Testis (tissue), 3 donors: ENCODE measurements around the gene TPM2. TPM values are rescaled to one million over a fixed set of nuclear protein-coding genes. Genes with fewer than 3 reads are reported as not detected.

Experiments
- DNase-seq: peaks from one replicate; pipeline ENCODE4 v3.0.0-alpha.2; 2019
- H3K27ac ChIP-seq, 2 donors: fragments of 200-600 bp; sonication (generic); one replicate each; pipeline ENCODE4 v1.5.1; 2019
- H3K27me3 ChIP-seq: fragments of 200-600 bp; sonication (generic); one replicate; pipeline ENCODE4 v1.5.1; 2019
- H3K36me3 ChIP-seq: fragments of 200-600 bp; sonication (generic); one replicate; pipeline ENCODE4 v1.5.1; 2017; ENCODE audit warnings: low read depth; ENCODE audit errors: missing control alignments
- H3K4me1 ChIP-seq: fragments of 200-600 bp; sonication (generic); one replicate; pipeline ENCODE4 v1.5.1; 2019
- H3K4me3 ChIP-seq, 2 donors: fragments of 200-600 bp; sonication (generic); one replicate each; pipeline ENCODE4 v1.5.1; 2017 to 2019
- H3K9me3 ChIP-seq: fragments of 200-600 bp; sonication (generic); one replicate; pipeline ENCODE4 v1.5.1; 2017
- POLR2A ChIP-seq: fragments of 450-650 bp; IDR thresholded peaks from one replicate; pipeline ENCODE4 v1.6.1; 2017; ENCODE audit warnings: antibody characterized with exemption, mild to moderate bottlenecking, moderate library complexity
- WGBS, 2 donors: methylation state at CpG; one replicate each; pipeline ENCODE4 v1.1.5; 2018; 5-methylcytosine and 5-hydroxymethylcytosine counted together
- intact Hi-C: fragments of 100-400 bp; cut with DNase I; formaldehyde crosslinking; loops from one replicate; pipeline ENCODE4 v1.15.1; 2023; ENCODE audit warnings: low total_unique reads
- polyA plus RNA-seq: library from polyadenylated mRNA; stranded (reverse); fragments of 350-450 nt; fragmentation: Illumina TruSeq; extraction: RNeasy Lipid Tissue Mini Kit (QIAGEN cat#74804); gene quantifications from one replicate; pipeline ENCODE4 v1.2.3, GENCODE V29; 2014; ENCODE audit warnings: low read depth, low replicate concordance; ENCODE audit not compliant: insufficient read depth
- total RNA-seq, 2 donors: library from RNA; depleted of rRNA; stranded (reverse); fragments of >200 nt; gene quantifications; one replicate each; pipeline ENCODE4 v1.2.3, GENCODE V29; 2016
- TF ChIP-seq, protein P1 (sequence below), 3 experiments: fragments of 450-650 bp in 2 of 3; fragments of 200-600 bp in 1 of 3; sonication (generic) in 1 of 3; IDR thresholded peaks; one replicate each; pipeline ENCODE4 v1.5.1; 2016 to 2019; ENCODE audit warnings: antibody characterized with exemption in 3 of 3, mild to moderate bottlenecking in 2 of 3, moderate library complexity in 1 of 3

The TPM2 gene
- total and polyA plus RNA-seq, 3 donors from 2014 or later, result 182 to 369 (median 211) TPM

- intact Hi-C loops, result no loop called here
- no peak for DNase-seq
- Histone ChIP-seq H3K27ac (no peak overlapping the region), H3K9me3 (no peaks in the 10 kb centered on the region), H3K36me3 (no peaks in the 10 kb centered on the region), H3K4me1 (no peaks in the 10 kb centered on the region), H3K27me3 (no peaks in the 10 kb centered on the region), H3K4me3 (no peak overlapping the region)
- TF ChIP-seq, protein P1, sequence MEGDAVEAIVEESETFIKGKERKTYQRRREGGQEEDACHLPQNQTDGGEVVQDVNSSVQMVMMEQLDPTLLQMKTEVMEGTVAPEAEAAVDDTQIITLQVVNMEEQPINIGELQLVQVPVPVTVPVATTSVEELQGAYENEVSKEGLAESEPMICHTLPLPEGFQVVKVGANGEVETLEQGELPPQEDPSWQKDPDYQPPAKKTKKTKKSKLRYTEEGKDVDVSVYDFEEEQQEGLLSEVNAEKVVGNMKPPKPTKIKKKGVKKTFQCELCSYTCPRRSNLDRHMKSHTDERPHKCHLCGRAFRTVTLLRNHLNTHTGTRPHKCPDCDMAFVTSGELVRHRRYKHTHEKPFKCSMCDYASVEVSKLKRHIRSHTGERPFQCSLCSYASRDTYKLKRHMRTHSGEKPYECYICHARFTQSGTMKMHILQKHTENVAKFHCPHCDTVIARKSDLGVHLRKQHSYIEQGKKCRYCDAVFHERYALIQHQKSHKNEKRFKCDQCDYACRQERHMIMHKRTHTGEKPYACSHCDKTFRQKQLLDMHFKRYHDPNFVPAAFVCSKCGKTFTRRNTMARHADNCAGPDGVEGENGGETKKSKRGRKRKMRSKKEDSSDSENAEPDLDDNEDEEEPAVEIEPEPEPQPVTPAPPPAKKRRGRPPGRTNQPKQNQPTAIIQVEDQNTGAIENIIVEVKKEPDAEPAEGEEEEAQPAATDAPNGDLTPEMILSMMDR (IDR thresholded peaks at IDR 0.05), result no peak
- TF ChIP-seq POLR2A, result no peak
- 88 to 90% methylated on average over 3 of the region's 3 CpGs for WGBS, 2 donors
Measured at GRCh38 chr9:35713578-35713977, 23.9 kb upstream of the TPM2 start.

DNA sequence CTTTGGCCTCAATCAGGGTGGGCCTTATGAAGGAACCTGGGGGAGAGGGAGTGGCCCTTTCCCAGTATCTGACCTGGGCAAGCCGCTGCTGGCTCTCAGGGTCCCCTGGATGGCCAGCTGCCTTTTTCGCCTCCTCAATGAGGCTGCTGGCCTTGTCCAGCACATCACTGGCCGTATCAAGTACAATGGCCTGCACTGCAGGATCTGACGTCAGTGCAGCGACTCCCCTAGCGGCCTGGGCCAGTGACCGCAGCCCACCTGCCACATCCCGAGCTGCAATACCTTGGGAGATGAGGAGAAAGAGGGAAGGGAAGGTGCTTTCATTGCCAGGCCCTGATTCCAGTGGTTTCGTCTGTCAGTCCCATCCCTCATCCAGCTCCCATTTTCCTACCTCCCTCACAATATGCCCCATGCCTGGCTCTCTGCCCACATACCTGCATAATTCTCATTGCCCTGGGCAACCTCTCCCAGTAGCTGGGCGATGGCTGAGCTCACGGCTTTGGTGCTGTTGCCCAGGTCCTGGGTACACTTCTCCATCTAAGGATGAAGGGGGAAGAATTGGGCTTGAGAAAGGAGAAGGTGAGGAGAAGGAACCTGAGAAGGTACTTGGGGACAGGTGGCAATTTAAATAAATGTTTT, 23.2 kb upstream of the TPM2 start:
- intact Hi-C loops, result no loop called here
- 93 to 97% methylated on average over 3 to 11 of the region's 11 CpGs for WGBS, 2 donors
- H3K4me3 ChIP-seq, result no peak overlapping the region
- TF ChIP-seq, protein P1 (IDR thresholded peaks at IDR 0.05), result no peak
- no peak for TF ChIP-seq POLR2A
- DNase-seq, result no peak
- no peaks in the 10 kb centered on the region for H3K27me3 ChIP-seq
- no peaks in the 10 kb centered on the region for H3K4me1 ChIP-seq
- H3K27ac ChIP-seq, result no peak overlapping the region
- no peaks in the 10 kb centered on the region for H3K9me3 ChIP-seq
- no peaks in the 10 kb centered on the region for H3K36me3 ChIP-seq

- no peak overlapping the region for H3K27ac ChIP-seq
- H3K4me1 ChIP-seq, result no peaks in the 10 kb centered on the region
- no peaks in the 10 kb centered on the region for H3K27me3 ChIP-seq
- H3K36me3 ChIP-seq, result no peaks in the 10 kb centered on the region
- intact Hi-C loops, result no loop called here
- no peaks in the 10 kb centered on the region for H3K9me3 ChIP-seq
- H3K4me3 ChIP-seq, result no peak overlapping the region
- no peak for DNase-seq
- WGBS, 2 donors, result 95% methylated on average over 19 to 21 of the region's 21 CpGs
- TF ChIP-seq, protein P1 (IDR thresholded peaks at IDR 0.05), result no peak
- TF ChIP-seq POLR2A, result no peak
Measured at GRCh38 chr9:35711501-35712428, 22.0 kb upstream of the TPM2 start.

- H3K9me3 ChIP-seq, result no peaks in the 10 kb centered on the region
- H3K4me1 ChIP-seq, result no peaks in the 10 kb centered on the region
- no peak overlapping the region for H3K27ac ChIP-seq
- DNase-seq, result no peak
- H3K4me3 ChIP-seq, result no peak overlapping the region
- no peak for TF ChIP-seq POLR2A
- TF ChIP-seq, protein P1 (IDR thresholded peaks at IDR 0.05), result no peak
- no peaks in the 10 kb centered on the region for H3K36me3 ChIP-seq
- H3K27me3 ChIP-seq, result no peaks in the 10 kb centered on the region
- intact Hi-C loops, result no loop called here
- WGBS, 2 donors, result 68 to 69% methylated on average over 7 of the region's 7 CpGs
Measured at GRCh38 chr9:35710818-35711500, 21.2 kb upstream of the TPM2 start.
